GM12878 (cell line): ENCODE data around the gene KAZN. TPM values are rescaled to one million over a fixed set of nuclear protein-coding genes. Genes with fewer than 3 reads are reported as not detected.

Experiments
- ATAC-seq: fragments of 200-7000 bp; cut with Tn5 transposase; 3 replicates; pipeline ENCODE4 v1.9.1; 2020; ENCODE audit warnings: mild to moderate bottlenecking, moderate library complexity
- BruUV-seq: library from RNA; stranded (reverse); fragments of 400-500 nt; replicated peaks from 2 replicates; lab custom pipeline; 2021; lab: Mats Ljungman, UMichigan
- CTCF ChIA-PET: fragments of 300-600 bp; sonication (Branson Sonifier 250); formaldehyde crosslinking; extraction: SDS; loops from one replicate; lab custom pipeline; 2021; ENCODE audit warnings: inconsistent platforms; lab: Yijun Ruan, JAX
- POLR2A ChIA-PET: fragments of 350-600 bp; formaldehyde crosslinking; extraction: SDS; loops from one replicate; lab custom pipeline; 2021; ENCODE audit warnings: inconsistent platforms; lab: Charles Lee
- RAD21 ChIA-PET: fragments of 300-600 bp; sonication (Branson Sonifier 250); formaldehyde crosslinking; loops from one replicate; lab custom pipeline; 2023; ENCODE audit warnings: antibody characterized with exemption; ENCODE audit not compliant: unreplicated experiment; lab: Charles Lee
- SMC1A ChIA-PET: fragments of 300-600 bp; sonication (Branson Sonifier 250); formaldehyde crosslinking; loops from one replicate; lab custom pipeline; 2023; ENCODE audit not compliant: unreplicated experiment, uncharacterized antibody; lab: Charles Lee
- DNase-seq: peaks from one replicate; pipeline ENCODE4 v3.0.0-alpha.2; 2011; ENCODE audit warnings: low read depth, low spot score
- FAIRE-seq: peaks from 3 replicates; lab custom pipeline; 2011; peaks lifted over from hg19 to GRCh38; lab: Jason Lieb, UNC
- H2AFZ ChIP-seq: 2 replicates; pipeline ENCODE4 v1.6.0; 2011; ENCODE audit warnings: low read depth, low read length, control low read depth; ENCODE audit not compliant: control insufficient read depth
- H3K27ac ChIP-seq: 2 replicates; pipeline ENCODE4 v1.5.1; 2011; ENCODE audit warnings: control low read depth; ENCODE audit not compliant: control insufficient read depth, insufficient read depth
- H3K27me3 ChIP-seq, 2 experiments: replicated peaks in 1 of 2; 2 replicates each; pipeline versions ENCODE4 v1.6.0 to v1.6.1; 2011; ENCODE audit warnings: low read length in 1 of 2; ENCODE audit not compliant: control insufficient read depth in 2 of 2, insufficient read depth in 2 of 2
- H3K36me3 ChIP-seq, 2 experiments: 2 replicates each; pipeline ENCODE4 v1.5.1; 2011; ENCODE audit warnings: low read length in 1 of 2; ENCODE audit not compliant: control insufficient read depth in 2 of 2, insufficient read depth in 2 of 2
- H3K4me1 ChIP-seq: 2 replicates; pipeline ENCODE4 v1.6.1; 2011; ENCODE audit warnings: mild to moderate bottlenecking, low read length, moderate library complexity, mixed read lengths; ENCODE audit not compliant: control insufficient read depth, insufficient read depth
- H3K4me2 ChIP-seq: 2 replicates; pipeline ENCODE4 v1.6.0; 2011; ENCODE audit warnings: control low read depth; ENCODE audit not compliant: control insufficient read depth, insufficient read depth
- H3K4me3 ChIP-seq: fragments of 200-600 bp; sonication (generic); 2 replicates; pipeline ENCODE4 v1.5.1; 2016
- H3K79me2 ChIP-seq: 2 replicates; pipeline ENCODE4 v1.6.0; 2011; ENCODE audit warnings: low read length; ENCODE audit not compliant: control insufficient read depth, insufficient read depth
- H3K9ac ChIP-seq: 2 replicates; pipeline ENCODE4 v1.8.0; 2011; ENCODE audit warnings: low read length, control low read depth, mixed read lengths; ENCODE audit not compliant: control insufficient read depth, insufficient read depth
- H3K9me3 ChIP-seq: replicated peaks from 3 replicates; pipeline ENCODE4 v1.5.1; 2011; ENCODE audit warnings: mild to moderate bottlenecking, low read length; ENCODE audit not compliant: control insufficient read depth, insufficient read depth
- H4K20me1 ChIP-seq: 2 replicates; pipeline ENCODE4 v1.6.0; 2011; ENCODE audit not compliant: control insufficient read depth, insufficient read depth
- BHLHE40 ChIP-seq, 2 experiments: fragments of 450-650 bp in 1 of 2; IDR thresholded peaks; 2 replicates each; pipeline ENCODE4 v1.6.1; 2011 to 2017; ENCODE audit warnings: low read depth in 2 of 2, borderline replicate concordance in 1 of 2, improper control_type of control experiment in 1 of 2, low read length in 1 of 2, mild to moderate bottlenecking in 1 of 2
- E4F1 ChIP-seq: fragments of 450-650 bp; IDR thresholded peaks from 2 replicates; pipeline ENCODE4 v1.6.1; 2018; ENCODE audit warnings: borderline replicate concordance, mild to moderate bottlenecking; ENCODE audit not compliant: partially characterized antibody
- FOXM1 ChIP-seq: IDR thresholded peaks from 2 replicates; pipeline ENCODE4 v1.6.1; 2012; ENCODE audit warnings: low read depth, mild to moderate bottlenecking, inconsistent platforms, low read length, moderate library complexity
- GABPA ChIP-seq: IDR thresholded peaks from 2 replicates; pipeline ENCODE4 v1.6.1; 2014; ENCODE audit warnings: antibody characterized with exemption, low read depth, mild to moderate bottlenecking, inconsistent platforms
- HDGF ChIP-seq: fragments of 450-650 bp; IDR thresholded peaks from 2 replicates; pipeline ENCODE4 v1.6.1; 2016; ENCODE audit warnings: antibody characterized with exemption
- MYB ChIP-seq: fragments of 150-350 bp; IDR thresholded peaks from 2 replicates; pipeline ENCODE4 v1.6.1; 2014; ENCODE audit warnings: mild to moderate bottlenecking, low read depth, low read length, borderline replicate concordance
- SMAD1 ChIP-seq: fragments of 450-650 bp; IDR thresholded peaks from 2 replicates; pipeline ENCODE4 v1.6.1; 2018; ENCODE audit warnings: mild to moderate bottlenecking, low read depth; ENCODE audit not compliant: partially characterized antibody
- ZBED1 ChIP-seq: IDR thresholded peaks from 2 replicates; pipeline ENCODE4 v1.6.1; 2016; ENCODE audit warnings: borderline replicate concordance
- ZBTB11 ChIP-seq: fragments of 450-650 bp; formaldehyde crosslinking; IDR thresholded peaks from 2 replicates; pipeline ENCODE4 v1.5.0; 2022; ENCODE audit warnings: mild to moderate bottlenecking, missing genetic modification characterization
- WGBS: methylation state at CpG from one replicate; pipeline ENCODE4 v1.1.6; 2016; ENCODE audit warnings: low lambda C conversion rate; ENCODE audit not compliant: insufficient replicate concordance, insufficient coverage; ENCODE audit errors: missing lambda C conversion rate; 5-methylcytosine and 5-hydroxymethylcytosine counted together
- in situ Hi-C: fragments of 300-500 bp; cut with MboI; formaldehyde crosslinking; loops from 9 replicates; pipeline ENCODE4 v1.14.3; 2018; ENCODE audit warnings: mixed read lengths
- intact Hi-C: fragments of 100-400 bp; cut with micrococcal nuclease; formaldehyde crosslinking; loops from one replicate; pipeline ENCODE4 v1.14.2; 2022; ENCODE audit not compliant: unreplicated experiment
- polyA plus RNA-seq, 11 experiments: library from polyadenylated mRNA; depleted of rRNA in 4 of 11; unstranded in 6 of 11; stranded (reverse) in 5 of 11; fragments of >200 nt; fragmentation: Nextera tagmentation in 4 of 11; fragmentation: Illumina TruSeq in 1 of 11; extraction: Ambion mirVana in 4 of 11; extraction: Trizol in 1 of 11; gene quantifications; 1 replicate in 1 of 11; 2 replicates in 10 of 11; pipeline versions ENCODE4 v1.2.1 to v1.2.3, GENCODE V29; 2011 to 2016; ENCODE audit warnings: inconsistent platforms in 2 of 11, missing spikeins in 2 of 11, low read depth in 1 of 11
- total RNA-seq, 4 experiments: library from RNA; depleted of rRNA in 3 of 4; stranded (reverse); fragments of >200 nt in 3 of 4; fragmentation: Illumina TruSeq in 1 of 4; extraction: Trizol in 1 of 4; gene quantifications; 2 replicates each; pipeline versions ENCODE4 v1.2.1 to v1.2.3, GENCODE V29; 2013 to 2021

Gene KAZN
- total and polyA plus RNA-seq, 10 of the 15 experiments (the other 5 are each of a cell fraction or from before 2014, with no cell fraction given): 0.72 to 4.0 (median 1.2) TPM

- BruUV-seq: no TSS peak
- ChIA-PET RAD21 (no interaction called here), CTCF (interaction anchor here (0.7 kb wide), 1 partner anchor 104 kb away, joined by 3 read pairs; no protein-coding TSS in a partner anchor)
Observed at GRCh38 chr1:14627608-14628489, 29.4 kb downstream of the KAZN start.

GRCh38 chr1:14629363-14630014 is 31.0 kb downstream of the KAZN start:
- FAIRE-seq (no peak), ATAC-seq (no peak), DNase-seq (no peak)
- in situ Hi-C loops (no loop called here), intact Hi-C loops (no loop called here)
- H3K27me3 ChIP-seq: 0 out of 4 replicates have a peak, but pooled peaks cover 0 to 6% of the 10 kb centered on the region in 2 experiments
- no peak overlapping the region for H3K9ac ChIP-seq
- no peak overlapping the region for H3K4me2 ChIP-seq
- SMC1A ChIA-PET: no interaction called here
- H3K27ac ChIP-seq: no peak overlapping the region
- no peaks in the 10 kb centered on the region for H3K36me3 ChIP-seq
- H2AFZ ChIP-seq: no peak overlapping the region
- H4K20me1 ChIP-seq: no peaks in the 10 kb centered on the region
- no peaks in the 10 kb centered on the region for H3K79me2 ChIP-seq
- H3K4me1 ChIP-seq: no peaks in the 10 kb centered on the region
- POLR2A ChIA-PET: no interaction called here
- no peak overlapping the region for H3K4me3 ChIP-seq
- 25% methylated on average over 13 of the region's 16 CpGs for whole genome bisulfite sequencing
- no TSS peak for BruUV-seq
- H3K9me3 ChIP-seq: no peaks in the 10 kb centered on the region
- CTCF ChIA-PET: interaction anchor here (1.4 kb wide), 1 partner anchor 10 kb away, joined by 3 read pairs; no protein-coding TSS in a partner anchor
- RAD21 ChIA-PET: no interaction called here
- TF ChIP-seq E4F1 (no peak), BHLHE40 (IDR thresholded peaks at IDR 0.05; ENCODE audit: borderline replicate concordance in 1 of 2, low read depth in 2 of 2, low read length in 1 of 2) (no peak), GABPA (no peak), FOXM1 (no peak), ZBTB11 (CRISPR knock-in tag) (no peak), ZBED1 (no peak), SMAD1 (no peak)

More at GRCh38 chr1:14627608-14628489, 29.4 kb downstream of the KAZN start:
- Histone ChIP-seq H3K9ac (no peak overlapping the region), H3K27ac (no peak overlapping the region), H3K79me2 (no peaks in the 10 kb centered on the region), H2AFZ (no peak overlapping the region), H3K27me3 (0 out of 4 replicates have a peak, but pooled peaks cover 0 to 4% of the 10 kb centered on the region in 2 experiments), H4K20me1 (no peaks in the 10 kb centered on the region), H3K4me3 (no peak overlapping the region), H3K9me3 (no peaks in the 10 kb centered on the region), H3K36me3 (no peaks in the 10 kb centered on the region), H3K4me1 (no peaks in the 10 kb centered on the region), H3K4me2 (no peak overlapping the region)
- WGBS: 33% methylated on average over 17 of the region's 17 CpGs
- in situ Hi-C loops: no loop called here
- TF ChIP-seq MYB: no peak
- TF ChIP-seq HDGF: no peak
- SMC1A ChIA-PET: no interaction called here
- ATAC-seq (no peak), FAIRE-seq (no peak), DNase-seq (no peak)
- intact Hi-C loops: no loop called here
- POLR2A ChIA-PET: no interaction called here
